ENCODE data around the gene HDLBP.

- TF ChIP-seq, protein P1, sequence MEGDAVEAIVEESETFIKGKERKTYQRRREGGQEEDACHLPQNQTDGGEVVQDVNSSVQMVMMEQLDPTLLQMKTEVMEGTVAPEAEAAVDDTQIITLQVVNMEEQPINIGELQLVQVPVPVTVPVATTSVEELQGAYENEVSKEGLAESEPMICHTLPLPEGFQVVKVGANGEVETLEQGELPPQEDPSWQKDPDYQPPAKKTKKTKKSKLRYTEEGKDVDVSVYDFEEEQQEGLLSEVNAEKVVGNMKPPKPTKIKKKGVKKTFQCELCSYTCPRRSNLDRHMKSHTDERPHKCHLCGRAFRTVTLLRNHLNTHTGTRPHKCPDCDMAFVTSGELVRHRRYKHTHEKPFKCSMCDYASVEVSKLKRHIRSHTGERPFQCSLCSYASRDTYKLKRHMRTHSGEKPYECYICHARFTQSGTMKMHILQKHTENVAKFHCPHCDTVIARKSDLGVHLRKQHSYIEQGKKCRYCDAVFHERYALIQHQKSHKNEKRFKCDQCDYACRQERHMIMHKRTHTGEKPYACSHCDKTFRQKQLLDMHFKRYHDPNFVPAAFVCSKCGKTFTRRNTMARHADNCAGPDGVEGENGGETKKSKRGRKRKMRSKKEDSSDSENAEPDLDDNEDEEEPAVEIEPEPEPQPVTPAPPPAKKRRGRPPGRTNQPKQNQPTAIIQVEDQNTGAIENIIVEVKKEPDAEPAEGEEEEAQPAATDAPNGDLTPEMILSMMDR (IDR thresholded peaks at IDR 0.05) = no peak
- TF ChIP-seq POLR2AphosphoS5 (IDR thresholded peaks at IDR 0.05; ENCODE audit: insufficient read depth in 1 of 2, low read depth in 1 of 2) = peak in 1 of 2 donors; percentile 53
Measured at GRCh38 chr2:241272303-241273209, 42.9 kb downstream of the HDLBP start.
